HepG2 (cell line): Measurements from ENCODE around the gene DLL4. TPM values are rescaled to one million over a fixed set of nuclear protein-coding genes. Genes with fewer than 3 reads are reported as not detected.
A peak's percentile ranks its signal among the peaks of the same experiment; 100 is the strongest.

Source experiments
- ARNT2 ChIP-seq: sonication (generic); formaldehyde crosslinking; IDR thresholded peaks from 2 replicates; pipeline ENCODE4 v1.8.0; 2022; ENCODE audit warnings: mild to moderate bottlenecking, low read depth, missing genetic modification reagents, moderate library complexity
- DMTF1 ChIP-seq: sonication (generic); formaldehyde crosslinking; IDR thresholded peaks from 2 replicates; pipeline ENCODE4 v1.4.0; 2020; ENCODE audit warnings: mild to moderate bottlenecking, missing genetic modification reagents
- KDM2A ChIP-seq: sonication (generic); formaldehyde crosslinking; IDR thresholded peaks from 2 replicates; pipeline ENCODE4 v1.4.0; 2020; ENCODE audit warnings: low read depth, missing genetic modification reagents, borderline replicate concordance
- NFE2L2 ChIP-seq: fragments of 150-350 bp; IDR thresholded peaks from 2 replicates; pipeline ENCODE4 v1.6.1; 2014; ENCODE audit warnings: low read length
- SAP130 ChIP-seq: IDR thresholded peaks from 2 replicates; pipeline ENCODE4 v1.6.1; 2016; ENCODE audit warnings: low read depth
- ZBTB14 ChIP-seq: sonication (generic); formaldehyde crosslinking; IDR thresholded peaks from 2 replicates; pipeline ENCODE4 v1.4.0; 2020; ENCODE audit warnings: missing genetic modification reagents
- ZNF407 ChIP-seq: sonication (generic); formaldehyde crosslinking; IDR thresholded peaks from one replicate; pipeline ENCODE4 v1.5.1; 2020; ENCODE audit warnings: mild to moderate bottlenecking, missing genetic modification reagents; ENCODE audit errors: not compliant biosample characterization
- ZNF776 ChIP-seq: sonication (generic); formaldehyde crosslinking; IDR thresholded peaks from 2 replicates; pipeline ENCODE4 v1.4.0; 2020; ENCODE audit warnings: mild to moderate bottlenecking, missing genetic modification reagents
- polyA plus RNA-seq, 8 experiments: library from polyadenylated mRNA; depleted of rRNA in 3 of 8; stranded (reverse) in 7 of 8; unstranded in 1 of 8; fragments of >200 nt; fragmentation: Illumina TruSeq in 4 of 8; extraction: Trizol in 4 of 8; gene quantifications; 2 replicates each; pipeline versions ENCODE4 v1.2.1 to v1.2.3, GENCODE V29; 2011 to 2016; ENCODE audit warnings: low read depth in 4 of 8, missing spikeins in 1 of 8, mixed read lengths in 1 of 8; ENCODE audit not compliant: insufficient read depth in 1 of 8
- total RNA-seq, 5 experiments: library from RNA; depleted of rRNA; stranded (reverse); fragments of >200 nt; fragmentation: Illumina TruSeq; extraction: Trizol; gene quantifications; 2 replicates each; pipeline ENCODE4 v1.2.3, GENCODE V29; 2016; ENCODE audit warnings: low read depth in 1 of 5
- TF ChIP-seq, protein P1 (sequence below): sonication (generic); formaldehyde crosslinking; IDR thresholded peaks from 2 replicates; pipeline ENCODE4 v1.8.0; 2022; ENCODE audit warnings: missing genetic modification reagents, low read depth, mild to moderate bottlenecking, borderline replicate concordance
- TF ChIP-seq, protein P2 (sequence below): sonication (generic); formaldehyde crosslinking; IDR thresholded peaks from 2 replicates; pipeline ENCODE4 v1.8.1; 2023; ENCODE audit warnings: missing genetic modification reagents, mild to moderate bottlenecking, borderline replicate concordance
- TF ChIP-seq, protein P3 (sequence below): sonication (generic); formaldehyde crosslinking; IDR thresholded peaks from 2 replicates; pipeline ENCODE4 v1.4.0; 2020; ENCODE audit warnings: missing genetic modification reagents, borderline replicate concordance

Gene DLL4
- total and polyA plus RNA-seq, 2 of the 13 experiments (the other 11 are each of a cell fraction or from before 2014, with no cell fraction given): 0.20 to 0.25 TPM

DNA sequence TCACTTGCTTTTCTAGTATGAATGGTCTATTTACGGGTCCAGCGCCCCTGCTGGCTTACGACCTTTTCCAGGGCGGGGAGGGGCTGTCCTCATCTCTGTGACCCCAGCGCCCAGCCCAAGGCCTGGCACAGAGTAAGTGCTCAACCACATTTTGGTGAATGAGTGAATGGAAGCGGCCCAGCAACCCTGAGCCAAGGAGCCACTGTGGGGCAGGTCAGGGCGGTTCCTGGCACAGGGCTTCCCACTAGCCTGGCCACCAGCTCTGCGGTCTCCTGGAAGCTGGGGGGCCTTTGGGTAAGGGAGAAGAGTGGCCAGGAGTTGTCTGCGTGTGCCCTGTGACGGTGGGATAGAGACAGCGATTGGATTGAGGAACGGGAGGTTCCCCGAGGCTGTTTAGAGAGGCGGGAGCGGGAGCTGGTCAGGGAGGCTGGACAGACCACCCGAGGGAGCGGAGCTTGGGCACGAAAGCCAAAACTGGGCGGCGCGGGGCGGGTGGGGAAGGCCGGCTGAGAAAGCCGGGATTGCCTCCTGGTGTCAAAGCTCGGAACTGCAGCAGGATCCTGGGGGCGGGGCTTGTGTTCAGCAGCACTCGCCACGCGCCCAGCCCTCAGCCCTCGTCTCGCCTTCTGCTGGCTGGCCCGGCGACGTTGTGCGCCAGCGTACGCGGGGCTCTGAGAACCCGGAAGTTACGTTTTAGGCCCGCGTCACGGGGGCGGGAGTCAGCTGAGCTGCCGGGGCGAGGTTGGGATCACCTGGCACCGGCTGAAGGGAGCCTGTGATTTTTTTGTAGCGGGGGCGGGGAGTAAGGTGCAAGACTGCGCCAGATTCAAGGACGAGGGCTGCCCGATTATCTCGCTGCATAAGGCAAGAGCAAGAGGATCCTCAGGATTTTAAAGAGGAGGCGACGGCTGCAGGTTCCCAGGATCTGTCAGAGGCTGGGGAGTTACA, 35.1 kb upstream of the DLL4 start, which contains the start of gene VPS18 (continued):
- TF ChIP-seq ZNF407 (CRISPR knock-in tag) (no peak), ZBTB14 (CRISPR knock-in tag) (no peak), ARNT2 (no peak), KDM2A (CRISPR knock-in tag) (peak; percentile 70), SAP130 (CRISPR knock-in tag) (peak; percentile 97), DMTF1 (CRISPR knock-in tag) (0 out of 2 replicates have a peak, but pooled peaks have one; percentile 47), ZNF776 (no peak), NFE2L2 (no peak)
- TF ChIP-seq, protein P1, sequence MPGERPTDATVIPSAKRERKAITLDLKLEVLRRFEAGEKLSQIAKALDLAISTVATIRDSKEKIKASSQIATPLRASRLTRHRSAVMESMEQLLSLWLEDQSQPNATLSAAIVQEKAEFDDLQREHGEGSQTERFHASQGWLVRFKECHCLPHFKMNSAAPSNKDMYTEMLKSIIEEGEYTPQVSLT (CRISPR knock-in tag): no peak
- TF ChIP-seq, protein P2, sequence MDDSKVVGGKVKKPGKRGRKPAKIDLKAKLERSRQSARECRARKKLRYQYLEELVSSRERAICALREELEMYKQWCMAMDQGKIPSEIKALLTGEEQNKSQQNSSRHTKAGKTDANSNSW (CRISPR knock-in tag): peak; percentile 17; the same call in 1 of the 2 replicates
- TF ChIP-seq, protein P3, sequence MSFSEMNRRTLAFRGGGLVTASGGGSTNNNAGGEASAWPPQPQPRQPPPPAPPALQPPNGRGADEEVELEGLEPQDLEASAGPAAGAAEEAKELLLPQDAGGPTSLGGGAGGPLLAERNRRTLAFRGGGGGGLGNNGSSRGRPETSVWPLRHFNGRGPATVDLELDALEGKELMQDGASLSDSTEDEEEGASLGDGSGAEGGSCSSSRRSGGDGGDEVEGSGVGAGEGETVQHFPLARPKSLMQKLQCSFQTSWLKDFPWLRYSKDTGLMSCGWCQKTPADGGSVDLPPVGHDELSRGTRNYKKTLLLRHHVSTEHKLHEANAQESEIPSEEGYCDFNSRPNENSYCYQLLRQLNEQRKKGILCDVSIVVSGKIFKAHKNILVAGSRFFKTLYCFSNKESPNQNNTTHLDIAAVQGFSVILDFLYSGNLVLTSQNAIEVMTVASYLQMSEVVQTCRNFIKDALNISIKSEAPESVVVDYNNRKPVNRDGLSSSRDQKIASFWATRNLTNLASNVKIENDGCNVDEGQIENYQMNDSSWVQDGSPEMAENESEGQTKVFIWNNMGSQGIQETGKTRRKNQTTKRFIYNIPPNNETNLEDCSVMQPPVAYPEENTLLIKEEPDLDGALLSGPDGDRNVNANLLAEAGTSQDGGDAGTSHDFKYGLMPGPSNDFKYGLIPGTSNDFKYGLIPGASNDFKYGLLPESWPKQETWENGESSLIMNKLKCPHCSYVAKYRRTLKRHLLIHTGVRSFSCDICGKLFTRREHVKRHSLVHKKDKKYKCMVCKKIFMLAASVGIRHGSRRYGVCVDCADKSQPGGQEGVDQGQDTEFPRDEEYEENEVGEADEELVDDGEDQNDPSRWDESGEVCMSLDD (CRISPR knock-in tag): no peak
